ENCODE data around the gene SLC2A9.

Gene SLC2A9

GRCh38 chr4:10025230-10025806, 4.0 kb upstream of the SLC2A9 start:
- TF ChIP-seq CTCF (IDR thresholded peaks at IDR 0.05; ENCODE audit: low read length) (no peak), EZH2phosphoT487 (IDR thresholded peaks at IDR 0.05; ENCODE audit: low read length) (no peak)
- no peak for DNase-seq
- no peak overlapping the region for H3K27ac ChIP-seq (ENCODE audit: low read length)
- no peaks in the 10 kb centered on the region for H4K20me1 ChIP-seq (ENCODE audit: insufficient read depth, low read length)
- H3K4me3 ChIP-seq (ENCODE audit: low read length), result no peak overlapping the region
- no peaks in the 10 kb centered on the region for H3K36me3 ChIP-seq (replicated peaks; ENCODE audit: insufficient read depth, low read length)
- no peaks in the 10 kb centered on the region for H3K79me2 ChIP-seq (ENCODE audit: low read length)
- H3K9me2 ChIP-seq (replicated peaks; ENCODE audit: insufficient read depth, low read length), result no peaks in the 10 kb centered on the region
- no peak overlapping the region for H3K9ac ChIP-seq (ENCODE audit: low read length)
- no peak overlapping the region for H3K4me2 ChIP-seq (ENCODE audit: low read depth, low read length)
- H3K4me1 ChIP-seq (ENCODE audit: low read length), result no peaks in the 10 kb centered on the region
- H3F3A ChIP-seq (ENCODE audit: insufficient read depth, low read length), result no peaks in the 10 kb centered on the region
- H3K9me3 ChIP-seq (replicated peaks; ENCODE audit: insufficient read depth, low read length), result no peaks in the 10 kb centered on the region
- H2AFZ ChIP-seq (ENCODE audit: low read length), result no peak overlapping the region
- no peaks in the 10 kb centered on the region for H3K27me3 ChIP-seq (replicated peaks; ENCODE audit: insufficient read depth, low read length)

DNA sequence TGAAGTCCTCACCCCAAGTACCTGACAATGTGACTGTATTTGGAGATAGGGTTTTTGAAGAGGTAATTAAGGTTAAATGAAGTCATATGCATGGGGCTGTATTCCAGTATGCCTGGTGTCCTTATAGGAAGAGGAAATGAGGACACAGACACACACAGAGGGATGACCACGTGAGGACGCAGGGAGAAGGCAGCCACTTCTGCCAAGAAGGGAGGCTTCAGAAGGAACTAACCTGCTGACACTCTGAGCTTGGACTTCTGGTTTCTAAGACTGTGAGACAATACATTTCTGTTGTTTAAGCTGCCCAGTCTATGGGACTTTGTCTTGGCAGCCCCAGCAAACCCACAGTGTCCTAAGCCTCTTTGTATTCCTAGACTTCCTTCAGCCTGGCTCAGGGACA, 3.0 kb upstream of the SLC2A9 start:
- Histone ChIP-seq H3K4me2 (ENCODE audit: low read depth, low read length) (no peak overlapping the region), H3K9me3 (replicated peaks; ENCODE audit: insufficient read depth, low read length) (no peaks in the 10 kb centered on the region), H3K79me2 (ENCODE audit: low read length) (no peaks in the 10 kb centered on the region), H4K20me1 (ENCODE audit: insufficient read depth, low read length) (no peaks in the 10 kb centered on the region), H3K27me3 (replicated peaks; ENCODE audit: insufficient read depth, low read length) (no peaks in the 10 kb centered on the region), H3K9ac (ENCODE audit: low read length) (no peak overlapping the region), H3K36me3 (replicated peaks; ENCODE audit: insufficient read depth, low read length) (no peaks in the 10 kb centered on the region), H3K4me1 (ENCODE audit: low read length) (peaks cover 4% of the 10 kb centered on the region), H3F3A (ENCODE audit: insufficient read depth, low read length) (no peaks in the 10 kb centered on the region), H3K9me2 (replicated peaks; ENCODE audit: insufficient read depth, low read length) (no peaks in the 10 kb centered on the region), H3K27ac (ENCODE audit: low read length) (no peak overlapping the region), H3K4me3 (ENCODE audit: low read length) (no peak overlapping the region), H2AFZ (ENCODE audit: low read length) (no peak overlapping the region)
- DNase-seq, result no peak
- TF ChIP-seq EZH2 (optimal IDR thresholded peaks at IDR 0.05; ENCODE audit: low read depth, low read length) (no peak), CTCF (IDR thresholded peaks at IDR 0.05; ENCODE audit: low read length) (no peak)

DNA sequence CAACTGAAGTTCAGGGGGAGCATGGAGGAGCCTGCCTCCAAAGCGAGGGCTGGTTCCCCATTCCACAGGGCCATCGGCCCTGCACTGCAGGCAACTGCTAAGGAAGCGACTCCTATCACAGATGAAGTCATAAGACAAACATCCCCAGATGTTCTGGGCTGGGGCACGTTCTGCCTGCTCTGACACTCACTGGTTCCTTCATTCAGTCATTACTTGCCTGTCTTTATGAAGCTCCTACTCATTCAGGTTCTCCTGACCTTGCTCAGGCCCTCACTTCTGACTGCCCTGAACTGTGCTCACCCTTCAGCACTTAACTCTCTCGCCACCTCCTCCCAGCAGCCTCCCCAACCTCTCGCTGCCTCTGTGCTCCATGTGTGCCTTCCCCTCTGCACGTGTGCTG, 2.5 kb upstream of the SLC2A9 start:
- Histone ChIP-seq H3K36me3 (replicated peaks; ENCODE audit: insufficient read depth, low read length) (no peaks in the 10 kb centered on the region), H3K9ac (ENCODE audit: low read length) (no peak overlapping the region), H3K4me1 (ENCODE audit: low read length) (peaks cover 6% of the 10 kb centered on the region), H3K27ac (ENCODE audit: low read length) (no peak overlapping the region), H3F3A (ENCODE audit: insufficient read depth, low read length) (no peaks in the 10 kb centered on the region), H3K4me2 (ENCODE audit: low read depth, low read length) (no peak overlapping the region), H3K27me3 (replicated peaks; ENCODE audit: insufficient read depth, low read length) (no peaks in the 10 kb centered on the region), H3K9me3 (replicated peaks; ENCODE audit: insufficient read depth, low read length) (no peaks in the 10 kb centered on the region), H3K79me2 (ENCODE audit: low read length) (no peaks in the 10 kb centered on the region), H3K4me3 (ENCODE audit: low read length) (no peak overlapping the region), H4K20me1 (ENCODE audit: insufficient read depth, low read length) (no peaks in the 10 kb centered on the region), H3K9me2 (replicated peaks; ENCODE audit: insufficient read depth, low read length) (no peaks in the 10 kb centered on the region), H2AFZ (ENCODE audit: low read length) (no peak overlapping the region)
- no peak for DNase-seq
- no peak for TF ChIP-seq CTCF (IDR thresholded peaks at IDR 0.05; ENCODE audit: low read length)
- TF ChIP-seq EZH2phosphoT487 (IDR thresholded peaks at IDR 0.05; ENCODE audit: low read length), result no peak
- no peak for TF ChIP-seq EZH2 (optimal IDR thresholded peaks at IDR 0.05; ENCODE audit: low read depth, low read length)
